ENCODE data around the gene GPC3.

GPC3 gene

GRCh38 chrX:133966199-133966598 lies 19.2 kb downstream of the GPC3 start:
- Histone ChIP-seq H3K36me3 (ENCODE audit: low read depth) (no peaks in the 10 kb centered on the region), H3K9me3 (ENCODE audit: severe bottlenecking) (no peaks in the 10 kb centered on the region), H3K4me3 (ENCODE audit: severe bottlenecking) (no peak overlapping the region), H3K27ac (ENCODE audit: poor library complexity, severe bottlenecking) (no peak overlapping the region), H3K27me3 (ENCODE audit: insufficient read depth, poor library complexity, severe bottlenecking) (no peaks in the 10 kb centered on the region), H3K4me1 (ENCODE audit: insufficient read depth, poor library complexity, severe bottlenecking) (no peaks in the 10 kb centered on the region)
- TF ChIP-seq CTCF (IDR thresholded peaks at IDR 0.05; ENCODE audit: poor library complexity, severe bottlenecking), result no peak
- DNase-seq (ENCODE audit: low spot score) (no peak), ATAC-seq (ENCODE audit: low read depth) (no peak)

GRCh38 chrX:133965321-133965720 lies 20.1 kb downstream of the GPC3 start:
- H3K36me3 ChIP-seq (ENCODE audit: low read depth), result no peaks in the 10 kb centered on the region
- no peaks in the 10 kb centered on the region for H3K27me3 ChIP-seq (ENCODE audit: insufficient read depth, poor library complexity, severe bottlenecking)
- H3K9me3 ChIP-seq (ENCODE audit: severe bottlenecking), result no peaks in the 10 kb centered on the region
- no peaks in the 10 kb centered on the region for H3K4me1 ChIP-seq (ENCODE audit: insufficient read depth, poor library complexity, severe bottlenecking)
- DNase-seq (ENCODE audit: low spot score) (no peak), ATAC-seq (ENCODE audit: low read depth) (no peak)
- no peak overlapping the region for H3K4me3 ChIP-seq (ENCODE audit: severe bottlenecking)
- no peak for TF ChIP-seq CTCF (IDR thresholded peaks at IDR 0.05; ENCODE audit: poor library complexity, severe bottlenecking)
- H3K27ac ChIP-seq (ENCODE audit: poor library complexity, severe bottlenecking), result no peak overlapping the region

GRCh38 chrX:133961046-133961445 lies 24.3 kb downstream of the GPC3 start:
- Histone ChIP-seq H3K36me3 (ENCODE audit: low read depth) (no peaks in the 10 kb centered on the region), H3K4me3 (ENCODE audit: severe bottlenecking) (no peak overlapping the region), H3K27me3 (ENCODE audit: insufficient read depth, poor library complexity, severe bottlenecking) (no peaks in the 10 kb centered on the region), H3K27ac (ENCODE audit: poor library complexity, severe bottlenecking) (no peak overlapping the region), H3K4me1 (ENCODE audit: insufficient read depth, poor library complexity, severe bottlenecking) (no peaks in the 10 kb centered on the region), H3K9me3 (ENCODE audit: severe bottlenecking) (no peaks in the 10 kb centered on the region)
- DNase-seq (ENCODE audit: low spot score) (no peak), ATAC-seq (ENCODE audit: low read depth) (no peak)
- no peak for TF ChIP-seq CTCF (IDR thresholded peaks at IDR 0.05; ENCODE audit: poor library complexity, severe bottlenecking)

- Histone ChIP-seq H3K4me1 (ENCODE audit: insufficient read depth, poor library complexity, severe bottlenecking) (no peaks in the 10 kb centered on the region), H3K4me3 (ENCODE audit: severe bottlenecking) (no peak overlapping the region), H3K9me3 (ENCODE audit: severe bottlenecking) (no peaks in the 10 kb centered on the region), H3K27ac (ENCODE audit: poor library complexity, severe bottlenecking) (no peak overlapping the region), H3K36me3 (ENCODE audit: low read depth) (no peaks in the 10 kb centered on the region), H3K27me3 (ENCODE audit: insufficient read depth, poor library complexity, severe bottlenecking) (no peaks in the 10 kb centered on the region)
- TF ChIP-seq CTCF (IDR thresholded peaks at IDR 0.05; ENCODE audit: poor library complexity, severe bottlenecking), result no peak
- no peak for DNase-seq (ENCODE audit: low spot score)
- no peak for ATAC-seq (ENCODE audit: low read depth)
These were observed 25.4 kb downstream of the GPC3 start for GRCh38 chrX:133959972-133960371.

GRCh38 chrX:133958997-133959688 lies 26.3 kb downstream of the GPC3 start:
- no peaks in the 10 kb centered on the region for H3K4me1 ChIP-seq (ENCODE audit: insufficient read depth, poor library complexity, severe bottlenecking)
- no peaks in the 10 kb centered on the region for H3K36me3 ChIP-seq (ENCODE audit: low read depth)
- ATAC-seq (ENCODE audit: low read depth) (no peak), DNase-seq (ENCODE audit: low spot score) (no peak)
- TF ChIP-seq CTCF (IDR thresholded peaks at IDR 0.05; ENCODE audit: poor library complexity, severe bottlenecking), result peak; percentile 29
- no peaks in the 10 kb centered on the region for H3K9me3 ChIP-seq (ENCODE audit: severe bottlenecking)
- H3K4me3 ChIP-seq (ENCODE audit: severe bottlenecking), result no peak overlapping the region
- no peaks in the 10 kb centered on the region for H3K27me3 ChIP-seq (ENCODE audit: insufficient read depth, poor library complexity, severe bottlenecking)
- no peak overlapping the region for H3K27ac ChIP-seq (ENCODE audit: poor library complexity, severe bottlenecking)
